GM18498 (cell line): ENCODE results near the gene ATOH8.

Experiments
- ATAC-seq: cut with Tn5 transposase; IDR thresholded peaks from one replicate; pipeline ENCODE4 v1.9.1; 2021; ENCODE audit warnings: mild to moderate bottlenecking, moderate library complexity; ENCODE audit not compliant: unreplicated experiment

The ATOH8 gene

GRCh38 chr2:85753035-85753524, 711 bp upstream of the ATOH8 start:
- no peak for ATAC-seq

GRCh38 chr2:85754313-85755095, 713 bp downstream of the ATOH8 start:
- no peak for ATAC-seq

GRCh38 chr2:85755122-85756027, 1.6 kb downstream of the ATOH8 start:
- no peak for ATAC-seq

GRCh38 chr2:85756195-85756594, 2.4 kb downstream of the ATOH8 start:
- ATAC-seq = no peak

GRCh38 chr2:85756822-85757435, 3.1 kb downstream of the ATOH8 start:
- ATAC-seq = no peak

- no peak for ATAC-seq
These were observed 4.1 kb downstream of the ATOH8 start for GRCh38 chr2:85757860-85758259.

- no peak for ATAC-seq
These were observed 4.8 kb downstream of the ATOH8 start for GRCh38 chr2:85758361-85759256.

GRCh38 chr2:85759257-85759613, 5.4 kb downstream of the ATOH8 start:
- ATAC-seq = no peak

- ATAC-seq = no peak
These were observed 6.6 kb downstream of the ATOH8 start for GRCh38 chr2:85760371-85760770.

- no peak for ATAC-seq
These were observed 7.1 kb downstream of the ATOH8 start for GRCh38 chr2:85760872-85761271.

- no peak for ATAC-seq
These were observed 7.7 kb downstream of the ATOH8 start for GRCh38 chr2:85761512-85761944.

GRCh38 chr2:85761946-85762345, 8.2 kb downstream of the ATOH8 start:
- ATAC-seq = no peak

- ATAC-seq = no peak
These were observed 9.3 kb downstream of the ATOH8 start for GRCh38 chr2:85763132-85763531.

GRCh38 chr2:85763831-85764230, 10.0 kb downstream of the ATOH8 start:
- no peak for ATAC-seq

- no peak for ATAC-seq
These were observed 11.4 kb downstream of the ATOH8 start for GRCh38 chr2:85765081-85765731.

GRCh38 chr2:85766229-85766628, 12.4 kb downstream of the ATOH8 start:
- ATAC-seq = no peak

- no peak for ATAC-seq
These were observed 14.2 kb downstream of the ATOH8 start for GRCh38 chr2:85767803-85768665.

GRCh38 chr2:85768713-85769112, 14.9 kb downstream of the ATOH8 start:
- ATAC-seq = no peak
